ENCODE measurements around the gene REXO5.
A peak's percentile ranks its signal among the peaks of the same experiment; 100 is the strongest.

The REXO5 gene

DNA sequence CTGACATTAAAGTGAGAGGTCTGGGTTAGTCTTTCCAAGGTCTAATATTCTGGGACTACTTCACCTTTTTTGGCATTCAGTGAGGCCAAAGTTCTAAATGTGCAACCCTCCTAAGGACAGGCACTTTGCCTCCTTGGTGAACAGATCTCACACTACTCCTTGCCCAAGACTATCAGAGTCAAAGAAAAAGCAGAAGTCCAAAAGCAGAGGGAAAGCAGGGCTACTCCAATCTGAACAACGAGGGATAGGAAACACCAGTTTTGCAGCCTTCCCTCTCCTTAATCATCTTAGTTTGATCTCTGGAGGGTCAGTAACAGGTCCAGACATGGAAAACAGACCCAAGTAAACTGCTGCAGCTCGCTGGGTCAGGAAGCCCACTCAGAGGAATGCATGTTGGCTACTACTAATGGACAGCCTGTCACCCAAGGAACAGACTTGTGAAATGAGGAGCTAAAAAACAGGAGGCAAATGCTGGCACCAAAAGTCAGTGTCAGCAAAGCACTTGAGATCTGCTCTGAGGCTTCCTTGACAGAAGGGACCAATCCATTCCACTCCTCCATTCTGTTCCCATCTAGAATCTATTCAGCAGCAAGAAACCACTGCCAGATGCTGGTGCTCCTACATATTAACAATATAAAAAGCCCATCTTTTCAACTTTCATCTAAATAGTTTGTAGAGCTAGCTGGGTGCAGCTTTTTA lies 63.9 kb downstream of the REXO5 start:
- Mint-ChIP-seq H3K4me3 (no peak overlapping the region), H3K36me3 (peaks cover 18% of the 10 kb centered on the region), H3K27ac (no peak overlapping the region), H3K9me3 (no peaks in the 10 kb centered on the region), H3K27me3 (no peaks in the 10 kb centered on the region), H3K4me1 (peaks cover 52% of the 10 kb centered on the region)
- ATAC-seq: no peak

DNA sequence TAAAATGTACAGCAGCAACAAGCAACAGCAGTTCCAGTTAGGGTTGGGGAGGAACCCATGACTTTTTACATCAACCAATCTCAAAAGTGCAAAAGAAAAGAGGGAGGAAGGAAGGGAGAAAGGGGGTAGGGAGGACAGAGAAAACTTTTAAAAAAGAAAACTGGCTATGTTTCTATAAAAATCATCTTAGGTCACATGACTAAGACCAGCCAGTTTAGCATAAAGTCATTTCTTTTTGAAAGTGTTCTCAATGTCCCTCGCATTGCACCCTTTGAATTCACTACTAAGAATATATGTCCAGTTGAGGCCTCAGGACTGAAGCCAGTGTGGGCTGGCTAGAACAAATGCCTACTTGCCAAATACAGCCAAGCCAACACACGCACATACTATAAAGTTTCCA lies 64.9 kb downstream of the REXO5 start:
- Mint-ChIP-seq H3K27ac (no peak overlapping the region), H3K4me1 (peaks cover 54% of the 10 kb centered on the region), H3K9me3 (no peaks in the 10 kb centered on the region), H3K4me3 (no peak overlapping the region), H3K27me3 (no peaks in the 10 kb centered on the region), H3K36me3 (peaks cover 17% of the 10 kb centered on the region)
- no peak for ATAC-seq

DNA sequence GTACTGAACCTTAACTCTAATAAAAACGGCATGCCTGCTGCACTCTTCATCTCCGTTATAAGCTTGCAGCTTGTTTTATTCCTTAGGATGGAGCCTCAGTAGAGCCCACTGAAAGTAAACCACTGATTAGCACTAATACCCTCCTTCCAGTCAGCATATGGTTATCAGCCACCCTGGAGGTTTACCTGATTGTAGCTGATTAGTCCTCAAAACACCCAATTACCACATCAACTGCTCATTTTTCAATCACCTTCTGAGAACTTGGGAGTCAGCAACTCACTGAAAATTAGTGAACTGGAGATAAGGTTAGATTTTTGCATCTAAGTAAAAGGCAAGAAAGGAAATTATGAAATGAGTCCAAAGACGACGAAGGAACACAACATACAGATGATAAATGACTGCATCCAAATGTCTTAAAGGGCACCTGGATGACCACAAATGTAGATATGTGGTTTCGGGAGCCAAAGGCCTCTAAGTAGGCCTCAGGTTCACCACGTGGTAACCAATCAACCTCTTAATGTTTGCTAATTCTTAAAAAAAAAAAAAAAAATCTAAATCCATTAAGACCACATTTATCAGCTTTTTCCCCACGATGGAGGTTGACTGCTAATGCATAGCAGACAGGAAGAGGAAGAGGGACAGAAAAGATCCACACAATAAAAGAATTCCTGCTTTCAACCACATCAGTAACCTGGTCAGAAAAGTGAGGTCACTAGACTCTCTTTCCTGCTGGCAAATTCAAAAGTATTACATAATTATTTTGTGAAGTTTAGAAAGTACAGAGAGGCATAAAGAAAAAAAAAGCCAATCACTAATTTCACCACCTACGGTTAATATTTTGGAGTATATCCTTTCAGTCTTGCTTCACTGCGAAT lies 65.9 kb downstream of the REXO5 start:
- H3K4me3 Mint-ChIP-seq: no peak overlapping the region
- no peaks in the 10 kb centered on the region for H3K27me3 Mint-ChIP-seq
- peaks cover 12% of the 10 kb centered on the region for H3K36me3 Mint-ChIP-seq
- peaks cover 3% of the 10 kb centered on the region for H3K9me3 Mint-ChIP-seq
- no peak for ATAC-seq
- peaks cover 51% of the 10 kb centered on the region for H3K4me1 Mint-ChIP-seq
- H3K27ac Mint-ChIP-seq: no peak overlapping the region

DNA sequence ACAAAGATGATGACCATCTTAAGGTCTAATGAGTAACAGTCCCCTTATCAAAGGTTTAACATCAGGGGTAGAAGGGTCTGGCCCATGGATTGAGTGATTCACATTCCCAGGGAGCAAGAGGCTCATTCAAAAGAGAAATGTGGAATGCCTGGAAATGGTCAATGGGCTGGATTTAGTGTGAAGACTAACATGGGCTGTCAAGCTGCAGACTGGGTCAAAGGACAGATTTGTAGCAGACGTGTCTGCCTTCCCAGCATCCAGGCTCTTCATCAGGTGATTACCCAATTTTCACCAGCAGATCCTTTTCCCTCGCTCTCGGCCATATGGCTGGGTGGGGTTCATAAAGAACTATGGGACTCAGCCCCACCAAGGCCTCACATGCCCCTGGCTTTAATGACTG lies 67.0 kb downstream of the REXO5 start:
- Mint-ChIP-seq H3K36me3 (peaks cover 5% of the 10 kb centered on the region), H3K4me3 (no peak overlapping the region), H3K27ac (peak overlapping the region; percentile 84), H3K27me3 (no peaks in the 10 kb centered on the region), H3K4me1 (peaks cover 49% of the 10 kb centered on the region), H3K9me3 (peaks cover 3% of the 10 kb centered on the region)
- ATAC-seq: no peak

DNA sequence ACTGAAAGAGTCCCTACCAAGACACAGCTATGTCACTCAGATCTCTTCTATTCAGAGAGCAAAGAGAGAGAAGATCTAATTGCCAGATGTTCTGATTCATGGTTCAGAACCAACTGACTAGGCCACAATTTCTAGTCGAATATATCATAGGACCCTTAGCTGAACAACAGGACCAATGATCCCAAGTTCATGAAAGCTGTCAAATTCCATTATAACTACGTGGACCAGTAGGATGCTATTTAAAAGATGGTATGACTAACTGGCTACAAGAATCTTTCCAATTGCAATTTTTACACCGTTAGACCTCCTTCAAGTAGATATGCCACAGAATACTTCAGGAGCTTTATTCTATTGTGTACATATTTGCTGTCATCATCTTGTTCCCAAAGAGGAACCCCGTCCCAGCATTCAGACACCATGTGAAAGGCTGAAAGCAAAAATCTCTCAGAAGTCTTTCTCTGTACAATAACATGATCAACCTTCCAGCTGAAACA lies 67.8 kb downstream of the REXO5 start:
- H3K9me3 Mint-ChIP-seq: peaks cover 3% of the 10 kb centered on the region
- peaks cover 5% of the 10 kb centered on the region for H3K36me3 Mint-ChIP-seq

DNA sequence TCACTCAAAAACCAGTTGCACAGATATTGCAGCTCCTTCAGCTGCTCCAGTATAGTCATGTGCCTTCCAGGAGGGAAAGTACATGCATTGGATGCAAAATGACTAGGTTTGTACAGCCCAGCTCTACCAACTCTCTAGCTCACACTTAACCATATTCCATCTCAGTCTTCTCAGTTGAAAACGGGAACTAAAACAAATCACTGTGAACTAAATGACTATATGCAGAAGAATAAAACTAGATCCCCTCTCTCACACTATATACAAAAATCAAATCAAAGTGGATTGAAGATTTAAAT lies 69.0 kb downstream of the REXO5 start:
- Mint-ChIP-seq H3K27me3 (no peaks in the 10 kb centered on the region), H3K36me3 (peaks cover 5% of the 10 kb centered on the region), H3K4me3 (peak overlapping the region; percentile 53), H3K9me3 (peaks cover 3% of the 10 kb centered on the region), H3K27ac (peak overlapping the region; percentile 84), H3K4me1 (peaks cover 57% of the 10 kb centered on the region)
- ATAC-seq: peak; percentile 78

More for the DNA sequence above, 67.8 kb downstream of the REXO5 start:
- Mint-ChIP-seq H3K27ac (peak overlapping the region; percentile 84), H3K27me3 (no peaks in the 10 kb centered on the region), H3K4me1 (peaks cover 53% of the 10 kb centered on the region), H3K4me3 (peak overlapping the region; percentile 15)
- ATAC-seq: no peak

DNA sequence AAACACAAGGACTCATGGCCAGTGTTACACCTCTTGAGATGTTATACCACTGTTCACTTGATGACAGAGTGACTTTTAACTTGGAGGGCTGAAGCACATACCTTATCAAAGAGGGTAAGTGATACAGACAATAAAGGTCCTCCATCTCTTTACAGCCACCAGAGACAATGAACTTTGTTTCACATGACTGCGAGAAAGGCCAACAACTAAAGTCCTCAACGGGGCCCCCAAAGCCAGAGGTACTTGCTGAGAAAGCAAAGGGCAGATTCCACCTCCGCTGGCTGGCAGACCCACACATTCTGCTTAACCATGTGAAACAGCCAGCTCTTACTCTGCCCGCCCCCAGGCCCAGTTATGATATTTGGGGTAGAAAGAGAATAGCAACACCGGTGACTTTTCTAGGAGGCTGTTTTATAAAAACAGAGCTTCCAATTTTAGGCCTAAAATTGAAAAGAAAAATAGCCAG lies 72.4 kb downstream of the REXO5 start:
- peak; percentile 58 for ATAC-seq
- Mint-ChIP-seq H3K36me3 (peaks cover 5% of the 10 kb centered on the region), H3K27ac (peak overlapping the region; percentile 69), H3K4me1 (peaks cover 50% of the 10 kb centered on the region), H3K4me3 (no peak overlapping the region), H3K27me3 (no peaks in the 10 kb centered on the region), H3K9me3 (peaks cover 3% of the 10 kb centered on the region)

DNA sequence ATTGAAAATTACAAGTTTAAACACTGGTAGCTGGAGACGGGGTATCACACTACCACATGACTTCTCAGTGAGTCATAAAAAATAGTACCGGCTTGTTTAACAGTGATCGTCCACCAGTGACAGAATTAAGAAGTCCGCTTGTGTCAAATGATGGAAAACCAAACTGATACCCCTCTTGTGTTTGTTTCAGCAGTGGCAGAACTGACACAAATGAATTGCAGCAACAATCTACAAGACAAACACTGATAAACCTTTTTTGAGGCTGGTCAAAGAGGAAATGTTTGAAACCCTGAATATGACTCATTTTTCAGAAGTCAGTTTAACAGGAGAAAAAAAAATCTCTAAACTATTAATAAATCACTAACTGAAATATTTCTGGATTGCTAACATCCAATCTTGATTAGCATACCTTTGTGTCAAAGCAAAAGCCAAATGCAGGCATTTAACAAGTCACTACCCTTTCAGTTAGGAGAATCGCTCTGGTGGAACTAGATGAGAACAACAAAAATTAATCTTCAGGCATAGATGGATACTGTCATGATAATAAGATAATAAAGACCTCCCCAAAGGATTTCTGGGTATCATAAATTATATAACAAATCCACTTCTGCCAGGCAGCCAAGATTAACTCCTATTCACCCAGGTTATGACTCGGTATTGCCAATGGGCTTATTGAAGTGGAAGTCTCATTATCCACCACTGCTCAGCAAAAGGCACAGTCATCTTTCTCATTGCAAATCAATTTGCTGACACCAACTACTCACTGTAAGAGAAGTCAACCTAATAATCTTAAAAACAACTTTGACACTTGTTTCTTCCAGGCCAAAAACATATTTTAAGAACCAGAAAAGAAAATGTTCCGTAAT lies 73.1 kb downstream of the REXO5 start:
- Mint-ChIP-seq H3K4me1 (peaks cover 44% of the 10 kb centered on the region), H3K36me3 (peaks cover 10% of the 10 kb centered on the region), H3K4me3 (no peak overlapping the region), H3K27me3 (no peaks in the 10 kb centered on the region), H3K9me3 (peaks cover 3% of the 10 kb centered on the region), H3K27ac (peak overlapping the region; percentile 69)
- ATAC-seq: peak; percentile 43

DNA sequence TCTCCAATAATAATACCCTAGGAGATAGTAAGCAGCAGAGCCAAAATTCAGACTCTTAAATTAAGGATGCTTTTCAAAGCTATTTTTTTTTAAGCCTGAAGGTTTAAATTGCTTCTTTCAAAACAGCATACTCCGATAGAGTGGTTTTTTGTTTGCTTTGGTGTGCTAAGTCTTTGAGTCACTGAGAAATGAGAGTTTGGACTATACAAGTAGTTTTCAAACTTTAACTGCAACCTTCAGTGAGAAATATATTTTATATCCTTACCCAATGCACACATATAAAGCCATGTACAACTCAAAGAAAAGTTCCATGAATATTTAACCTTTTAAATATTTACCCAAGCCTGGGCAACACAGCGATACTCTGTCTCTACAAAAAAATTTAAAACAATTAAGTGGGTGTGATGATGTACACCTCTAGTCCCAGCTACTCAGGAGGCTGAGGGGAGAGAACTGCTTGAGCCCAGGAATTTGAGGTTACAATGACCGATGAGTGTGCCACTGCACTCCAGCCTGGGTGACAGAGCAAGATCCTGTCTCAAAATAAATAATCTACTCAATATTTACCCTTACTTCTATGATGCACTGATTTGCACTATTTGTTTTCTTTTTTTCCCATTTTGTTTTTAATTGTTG lies 74.7 kb downstream of the REXO5 start:
- Mint-ChIP-seq H3K36me3 (peaks cover 12% of the 10 kb centered on the region), H3K27me3 (no peaks in the 10 kb centered on the region), H3K4me3 (no peak overlapping the region), H3K4me1 (peaks cover 28% of the 10 kb centered on the region), H3K9me3 (peaks cover 3% of the 10 kb centered on the region), H3K27ac (no peak overlapping the region)
- no peak for ATAC-seq

DNA sequence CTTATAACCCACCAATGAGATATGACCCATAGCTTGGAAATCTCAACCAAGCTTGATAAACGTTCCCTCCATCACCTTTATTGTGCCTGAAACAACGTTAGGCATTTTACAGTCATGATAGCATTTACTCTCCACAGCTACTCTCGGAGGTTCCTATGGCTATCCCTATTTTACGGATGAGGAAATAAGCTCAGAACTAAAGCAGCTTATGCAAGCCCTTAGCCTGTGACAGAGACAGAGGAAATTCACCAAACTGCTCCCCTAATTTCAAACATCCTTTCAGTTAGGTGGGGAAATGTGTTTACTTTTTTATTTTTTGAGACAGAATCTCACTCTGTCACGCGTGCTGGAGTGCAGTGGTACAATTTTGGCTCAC lies 75.2 kb downstream of the REXO5 start:
- Mint-ChIP-seq H3K4me1 (peaks cover 26% of the 10 kb centered on the region), H3K27me3 (no peaks in the 10 kb centered on the region), H3K27ac (no peak overlapping the region), H3K36me3 (peaks cover 12% of the 10 kb centered on the region), H3K9me3 (peaks cover 3% of the 10 kb centered on the region), H3K4me3 (no peak overlapping the region)
- no peak for ATAC-seq

DNA sequence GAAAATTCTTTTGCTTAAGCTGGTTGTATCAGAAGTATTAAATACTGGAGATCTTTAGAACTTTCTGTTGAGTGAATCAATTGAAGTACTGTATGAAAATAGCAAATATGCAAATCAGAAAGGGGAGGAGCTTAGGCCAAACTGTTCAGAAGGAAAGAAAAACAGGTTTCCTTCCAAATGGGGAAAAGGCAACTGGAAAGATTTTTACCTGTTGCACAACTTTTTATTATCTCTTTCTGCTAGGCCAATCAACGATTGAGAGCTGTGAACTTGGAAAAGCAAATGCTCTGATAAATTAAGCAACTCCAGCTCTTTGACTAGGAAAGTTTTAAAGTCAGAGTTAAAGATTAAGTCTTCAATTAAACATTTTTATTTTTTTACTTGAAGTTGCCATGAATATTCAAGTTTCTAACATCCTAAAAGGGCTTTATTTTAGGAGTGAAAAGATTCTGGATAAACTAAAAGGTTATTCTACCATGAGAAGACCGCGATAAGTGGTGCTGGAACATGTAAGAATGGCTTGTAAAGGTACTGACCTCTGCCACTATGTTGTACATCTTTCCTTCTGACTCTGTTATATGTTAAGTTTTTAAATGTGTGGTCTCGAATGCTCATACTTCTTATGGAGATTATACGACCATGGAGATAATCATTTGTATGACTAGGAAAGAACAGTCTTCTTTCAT lies 77.4 kb downstream of the REXO5 start:
- H3K27ac Mint-ChIP-seq: no peak overlapping the region
- H3K36me3 Mint-ChIP-seq: peaks cover 13% of the 10 kb centered on the region
- no peak for ATAC-seq
- no peaks in the 10 kb centered on the region for H3K27me3 Mint-ChIP-seq
- no peak overlapping the region for H3K4me3 Mint-ChIP-seq
- no peaks in the 10 kb centered on the region for H3K9me3 Mint-ChIP-seq
- H3K4me1 Mint-ChIP-seq: peaks cover 19% of the 10 kb centered on the region

DNA sequence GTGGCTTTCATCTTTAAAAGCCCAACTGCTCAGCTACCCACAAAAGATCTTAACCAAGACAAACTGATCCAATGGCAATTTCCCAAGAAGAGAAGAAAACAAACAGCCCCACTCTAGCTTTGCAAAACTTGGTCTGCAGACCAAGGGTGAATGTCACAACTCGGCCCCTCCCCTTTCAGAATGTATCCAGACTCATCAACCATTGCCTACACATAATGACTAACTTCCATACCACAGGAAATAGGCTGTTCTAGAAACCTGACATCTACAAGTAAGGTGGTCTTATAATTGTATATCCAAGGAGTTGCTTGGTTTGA lies 77.9 kb downstream of the REXO5 start:
- Mint-ChIP-seq H3K27ac (no peak overlapping the region), H3K4me1 (peaks cover 14% of the 10 kb centered on the region), H3K36me3 (peaks cover 13% of the 10 kb centered on the region), H3K9me3 (no peaks in the 10 kb centered on the region), H3K4me3 (no peak overlapping the region), H3K27me3 (no peaks in the 10 kb centered on the region)
- no peak for ATAC-seq

DNA sequence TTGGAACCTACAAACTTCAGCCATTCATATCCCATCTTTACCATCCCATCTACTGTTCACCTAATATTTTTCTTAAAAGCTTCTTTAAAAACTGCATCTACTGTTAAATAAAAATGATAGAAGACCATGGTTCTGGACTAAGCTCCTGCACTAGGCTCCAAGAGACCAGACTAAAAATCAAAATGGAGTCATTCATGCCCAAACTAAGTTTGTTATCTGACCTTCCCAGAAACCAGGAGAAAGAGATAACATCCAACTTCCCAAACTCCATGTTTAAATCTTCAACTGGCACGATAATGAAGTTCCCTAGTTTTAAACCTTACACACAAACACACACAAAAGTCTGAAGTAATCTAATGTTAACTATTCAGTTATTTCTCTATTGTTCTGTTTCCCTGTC lies 80.0 kb downstream of the REXO5 start:
- Mint-ChIP-seq H3K4me1 (peaks cover 8% of the 10 kb centered on the region), H3K36me3 (peaks cover 13% of the 10 kb centered on the region), H3K4me3 (no peak overlapping the region), H3K27ac (no peak overlapping the region), H3K9me3 (no peaks in the 10 kb centered on the region), H3K27me3 (no peaks in the 10 kb centered on the region)
- ATAC-seq: no peak

DNA sequence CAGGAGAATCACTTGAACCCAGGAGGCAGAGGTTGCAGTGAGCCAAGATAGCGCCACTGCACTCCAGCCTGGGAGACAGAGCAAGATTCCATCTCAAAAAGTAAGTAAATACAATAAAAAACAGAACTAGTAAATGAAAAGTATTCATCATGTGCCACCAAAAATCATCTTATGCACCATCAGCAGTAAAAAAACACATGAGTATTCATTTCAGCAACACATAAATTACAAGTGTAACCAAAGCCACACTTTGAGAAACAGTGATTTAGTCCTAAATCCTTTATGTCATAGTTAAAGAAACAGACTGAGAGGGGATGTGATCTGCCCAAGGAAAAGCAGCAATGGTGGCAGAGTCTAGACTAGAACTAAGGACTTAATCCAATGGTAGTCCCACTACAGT lies 80.9 kb downstream of the REXO5 start:
- no peak for ATAC-seq
- no peaks in the 10 kb centered on the region for H3K27me3 Mint-ChIP-seq
- H3K36me3 Mint-ChIP-seq: peaks cover 19% of the 10 kb centered on the region
- H3K4me1 Mint-ChIP-seq: peaks cover 8% of the 10 kb centered on the region
- H3K9me3 Mint-ChIP-seq: no peaks in the 10 kb centered on the region
- no peak overlapping the region for H3K4me3 Mint-ChIP-seq
- no peak overlapping the region for H3K27ac Mint-ChIP-seq
